Kidney capillary endothelial cell (primary cell): ENCODE data around the gene BRSK2.

Experiments
- DNase-seq: peaks from one replicate; pipeline ENCODE4 v3.0.0-alpha.2; 2018; ENCODE audit warnings: low spot score

The BRSK2 gene

DNA sequence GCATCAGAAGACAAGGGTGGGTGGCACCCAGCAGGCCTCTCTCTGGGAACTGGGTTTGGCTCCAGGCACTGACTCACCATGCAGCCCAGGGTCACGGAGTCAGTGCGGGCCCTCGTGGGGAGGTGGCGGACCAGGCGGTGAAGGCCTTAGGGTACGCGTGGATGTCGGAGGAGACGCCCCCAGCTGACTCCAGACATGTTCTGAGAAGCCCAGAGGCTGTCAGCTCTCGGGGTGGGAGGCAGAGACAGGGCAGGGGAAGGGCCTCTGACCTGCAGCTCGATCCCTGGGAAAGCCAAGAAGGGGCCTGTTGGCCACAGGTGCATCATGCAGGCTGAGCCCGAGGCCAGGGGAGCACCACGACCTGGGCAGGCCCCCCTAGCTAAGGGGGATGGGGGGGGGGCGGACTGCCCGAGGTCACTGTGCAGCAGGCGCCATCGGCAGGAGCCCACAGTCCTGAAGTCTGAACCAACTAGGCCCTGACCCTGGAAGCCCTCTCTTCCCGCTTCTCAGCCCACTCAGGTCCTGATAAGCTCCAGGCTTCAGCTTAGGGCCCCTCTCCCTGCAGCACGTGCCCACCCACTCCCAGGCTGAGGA lies 78.8 kb downstream of the BRSK2 start:
- no peak for DNase-seq

DNA sequence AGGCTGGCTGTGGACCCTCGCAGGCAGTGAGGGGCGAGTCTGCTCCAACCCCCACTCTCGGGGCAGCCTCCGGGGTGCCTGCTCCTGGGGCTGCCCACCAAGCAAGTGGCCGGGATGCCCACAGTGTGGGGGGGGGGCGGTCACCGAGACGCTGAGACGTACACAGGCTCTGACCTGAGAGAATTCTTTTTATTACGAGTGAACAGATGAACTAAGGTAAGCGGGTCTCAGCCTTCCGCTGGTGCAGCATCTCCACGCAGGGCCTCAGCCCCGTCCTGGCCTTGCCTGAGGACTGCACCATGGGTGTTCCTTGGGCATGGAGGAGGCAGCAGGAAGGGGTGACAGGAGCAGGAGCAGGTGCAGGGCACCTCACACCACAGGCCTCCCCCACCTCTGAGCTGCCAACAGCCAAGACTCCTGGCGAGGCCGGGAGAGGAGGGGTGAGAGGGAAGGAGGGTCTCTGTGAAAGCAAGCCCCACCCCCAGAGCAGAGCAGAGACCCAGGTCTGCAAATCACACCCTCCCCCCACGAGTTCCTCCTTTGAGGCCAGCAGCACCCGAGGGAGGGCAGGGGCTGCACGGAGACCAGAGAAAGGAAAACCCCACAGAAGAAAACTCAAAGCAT lies 79.7 kb downstream of the BRSK2 start:
- DNase-seq: no peak

DNA sequence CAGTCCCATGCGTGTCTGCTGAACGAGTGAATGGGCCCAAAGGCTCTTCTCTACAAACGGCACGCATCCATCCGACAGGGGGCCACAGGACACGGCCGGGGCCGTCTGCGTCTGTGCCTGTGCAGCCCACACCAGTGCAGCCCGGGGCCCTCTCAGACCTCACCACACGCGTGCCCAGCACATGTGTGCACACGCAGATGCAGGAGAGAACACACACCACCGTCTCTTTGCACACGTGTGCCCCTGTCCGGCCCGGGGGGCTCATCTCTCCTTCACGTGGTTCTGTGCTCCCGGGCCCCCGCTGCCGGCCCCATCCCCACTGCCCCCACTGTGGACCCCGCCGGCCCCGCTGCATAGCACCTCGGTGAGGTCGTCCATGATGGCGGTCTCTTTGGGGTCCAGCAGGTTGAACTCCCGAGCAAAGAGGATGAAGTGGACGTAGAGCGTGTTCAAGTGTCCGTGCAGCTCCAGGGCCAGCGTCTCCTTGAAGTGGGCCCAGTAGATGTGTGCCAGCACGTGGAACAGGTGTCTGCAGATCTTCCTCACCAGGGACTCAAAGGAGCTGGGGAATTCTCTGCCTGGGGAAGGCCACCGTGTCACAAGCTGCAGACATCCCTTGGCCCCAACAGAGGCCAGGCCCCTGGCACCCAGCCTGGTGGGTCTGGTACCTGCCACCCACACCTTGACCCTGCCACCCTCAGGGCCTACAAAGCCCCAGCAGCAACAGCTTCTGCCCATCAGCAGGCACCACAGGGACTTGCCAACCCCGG lies 80.4 kb downstream of the BRSK2 start:
- no peak for DNase-seq

DNA sequence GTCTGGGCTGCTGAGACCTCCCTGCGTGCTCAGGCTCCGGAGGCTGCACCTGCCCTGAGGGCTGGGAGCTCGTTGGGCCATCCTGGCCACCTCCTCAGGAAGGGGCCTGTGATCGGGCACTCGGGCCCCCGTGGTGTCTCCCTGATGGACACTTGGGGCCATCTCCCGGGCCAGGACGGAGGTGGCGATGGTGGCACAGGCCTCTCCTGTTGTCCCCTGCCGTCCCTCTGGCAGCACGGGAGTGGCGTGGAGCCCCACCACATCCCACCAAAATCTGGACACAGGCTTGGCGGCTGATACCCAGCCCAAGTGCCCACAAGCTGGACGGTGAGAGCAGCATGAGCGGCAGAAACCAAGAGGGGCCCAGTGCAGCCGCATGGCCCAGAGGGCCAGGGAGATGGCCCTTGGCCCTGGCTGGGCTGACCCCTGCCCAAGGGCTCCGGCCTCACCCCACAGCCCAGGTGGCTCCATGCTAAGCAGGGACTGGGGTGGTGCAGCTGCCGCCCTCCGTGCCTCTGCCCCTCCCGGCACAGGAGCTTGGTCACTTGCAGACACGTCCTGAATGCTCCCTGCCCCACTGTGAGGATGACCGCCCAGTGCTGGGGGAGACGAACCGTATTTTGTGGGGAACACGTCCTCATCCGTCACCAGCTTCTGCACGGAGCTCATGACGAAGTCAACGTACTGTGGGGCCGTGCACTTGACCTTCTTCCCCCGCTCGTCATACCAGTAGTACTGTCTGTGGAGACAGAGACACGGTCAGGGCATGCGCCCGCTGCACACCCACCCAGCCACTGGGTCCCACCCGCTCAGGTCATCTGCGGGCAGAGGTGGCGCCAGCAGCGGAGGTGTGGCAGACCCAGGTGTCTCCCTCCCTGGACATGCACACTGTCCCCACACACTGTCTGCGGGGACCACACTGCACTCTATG lies 81.2 kb downstream of the BRSK2 start:
- no peak for DNase-seq

DNA sequence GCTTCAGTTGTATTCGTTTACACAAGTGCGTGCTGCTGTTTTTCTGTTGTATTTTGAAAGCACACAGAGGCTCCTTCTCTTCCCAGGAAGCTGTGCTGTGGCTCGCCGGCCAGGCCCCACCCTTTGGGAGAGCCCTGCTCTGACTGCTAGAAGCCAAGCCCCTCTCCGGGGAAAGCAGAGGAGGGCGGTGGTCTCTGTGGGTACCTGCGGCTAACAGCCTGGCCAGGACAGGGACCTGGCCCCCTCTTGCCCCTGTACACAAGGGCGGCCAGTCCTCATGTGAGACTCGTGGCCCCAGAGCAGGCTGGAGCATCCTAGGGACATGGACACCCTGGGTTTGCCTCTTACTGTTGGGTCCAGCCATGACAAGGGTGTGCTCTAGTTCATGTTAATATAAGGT lies 82.0 kb downstream of the BRSK2 start:
- no peak for DNase-seq

DNA sequence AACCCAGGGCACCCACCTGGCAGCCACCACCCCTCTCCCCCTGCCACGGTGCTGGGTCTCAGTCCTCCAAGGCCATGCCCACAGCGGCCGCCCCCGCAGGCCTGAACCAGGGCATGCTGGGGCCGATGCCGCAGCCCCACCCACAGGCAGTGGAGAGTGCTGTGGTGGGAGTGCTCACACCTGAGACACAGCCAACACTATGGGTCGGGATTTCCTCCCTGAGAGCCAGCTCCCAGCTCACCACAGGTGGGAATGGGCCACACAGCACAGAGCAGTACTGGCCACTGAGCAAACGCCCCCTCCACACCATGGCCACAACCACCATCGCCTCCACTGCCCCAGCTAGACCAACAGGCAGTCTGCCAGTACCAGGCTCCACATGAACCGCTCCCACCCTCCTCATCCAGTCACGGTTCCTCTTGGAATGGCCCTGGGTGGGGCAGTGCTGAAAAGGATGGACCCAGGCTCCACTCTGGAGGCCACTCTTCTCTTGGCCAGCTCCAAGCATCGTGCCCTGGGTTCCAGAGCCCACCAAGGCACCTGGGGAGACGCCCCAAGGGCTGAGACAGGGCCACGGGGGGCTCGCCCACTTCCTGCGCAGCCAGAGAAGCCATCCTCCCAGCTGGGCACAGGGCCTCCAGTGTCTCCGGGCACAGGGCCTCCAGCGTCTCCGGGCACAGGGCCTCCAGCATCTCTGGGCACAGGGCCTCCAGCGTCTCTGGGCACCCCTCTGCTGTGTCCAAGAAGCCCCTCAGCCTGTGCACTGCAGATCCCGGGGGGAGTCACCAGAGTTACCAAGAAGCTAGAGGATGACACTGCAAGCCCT lies 82.7 kb downstream of the BRSK2 start:
- no peak for DNase-seq

DNA sequence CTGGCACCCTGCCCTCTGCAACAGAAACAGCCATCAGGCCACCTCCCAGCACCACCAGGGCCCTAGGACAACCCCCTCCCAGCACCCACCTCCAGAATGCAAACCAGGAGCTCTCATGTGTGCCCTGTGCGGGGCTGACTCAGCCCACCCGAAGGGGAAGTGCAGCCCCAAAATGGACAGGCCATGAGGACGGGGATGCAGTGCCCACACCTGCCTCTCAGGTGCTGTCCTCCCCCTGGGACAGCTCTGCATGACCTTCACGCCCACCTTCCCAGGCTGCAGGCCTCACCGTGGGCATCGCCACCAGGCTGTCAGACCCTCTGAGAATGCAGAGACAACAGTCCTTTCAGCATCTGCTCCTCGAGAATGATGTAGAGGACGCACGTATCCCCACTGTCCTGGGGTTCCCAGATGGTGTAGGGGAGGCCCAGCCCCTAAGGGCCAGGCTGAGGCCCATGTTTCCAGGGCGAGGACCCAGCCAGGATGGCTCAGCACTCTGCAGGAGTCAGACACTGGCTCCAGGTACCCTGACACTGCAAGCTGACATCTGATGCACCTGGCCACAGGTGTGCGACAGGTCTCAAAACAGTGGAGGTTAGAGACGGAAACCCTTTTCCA lies 83.4 kb downstream of the BRSK2 start:
- DNase-seq: no peak

DNA sequence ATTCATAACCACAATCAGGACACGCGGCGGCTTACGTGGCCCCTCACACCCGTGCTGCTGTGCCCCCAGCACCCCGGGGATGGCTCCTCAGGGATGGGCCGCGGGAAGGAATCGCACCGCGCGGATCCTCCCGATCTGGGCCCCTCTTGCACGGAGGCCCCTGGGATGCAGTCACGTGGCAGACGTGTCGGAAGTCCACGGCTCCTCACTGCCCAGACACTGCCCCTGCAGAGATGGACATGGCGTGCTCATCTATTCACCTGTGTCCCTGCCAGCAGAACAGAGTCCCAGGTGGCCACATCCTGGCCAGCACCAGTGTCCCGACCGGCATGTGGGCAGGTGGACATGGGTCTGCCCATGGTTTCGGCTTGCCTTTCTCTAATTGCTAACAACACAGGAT lies 84.1 kb downstream of the BRSK2 start:
- no peak for DNase-seq

DNA sequence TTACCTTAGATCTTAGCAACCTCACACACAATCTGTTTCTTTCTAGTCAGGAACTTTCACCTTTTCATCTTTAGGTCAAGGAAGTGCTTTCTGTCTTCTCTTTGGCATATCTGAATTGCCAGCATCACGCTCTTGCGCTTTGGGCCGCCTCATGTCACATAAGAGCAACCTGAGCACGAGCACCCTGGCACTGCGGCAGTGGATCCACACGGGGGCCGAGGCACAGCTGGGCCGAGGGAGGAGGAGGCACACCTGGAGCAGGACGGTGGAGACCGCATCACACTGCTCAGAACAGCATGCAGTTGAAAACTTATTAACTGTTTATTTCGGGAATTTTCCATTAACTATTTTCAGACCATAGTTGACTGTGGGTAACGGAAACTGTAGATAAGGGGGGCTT lies 86.1 kb downstream of the BRSK2 start:
- no peak for DNase-seq

DNA sequence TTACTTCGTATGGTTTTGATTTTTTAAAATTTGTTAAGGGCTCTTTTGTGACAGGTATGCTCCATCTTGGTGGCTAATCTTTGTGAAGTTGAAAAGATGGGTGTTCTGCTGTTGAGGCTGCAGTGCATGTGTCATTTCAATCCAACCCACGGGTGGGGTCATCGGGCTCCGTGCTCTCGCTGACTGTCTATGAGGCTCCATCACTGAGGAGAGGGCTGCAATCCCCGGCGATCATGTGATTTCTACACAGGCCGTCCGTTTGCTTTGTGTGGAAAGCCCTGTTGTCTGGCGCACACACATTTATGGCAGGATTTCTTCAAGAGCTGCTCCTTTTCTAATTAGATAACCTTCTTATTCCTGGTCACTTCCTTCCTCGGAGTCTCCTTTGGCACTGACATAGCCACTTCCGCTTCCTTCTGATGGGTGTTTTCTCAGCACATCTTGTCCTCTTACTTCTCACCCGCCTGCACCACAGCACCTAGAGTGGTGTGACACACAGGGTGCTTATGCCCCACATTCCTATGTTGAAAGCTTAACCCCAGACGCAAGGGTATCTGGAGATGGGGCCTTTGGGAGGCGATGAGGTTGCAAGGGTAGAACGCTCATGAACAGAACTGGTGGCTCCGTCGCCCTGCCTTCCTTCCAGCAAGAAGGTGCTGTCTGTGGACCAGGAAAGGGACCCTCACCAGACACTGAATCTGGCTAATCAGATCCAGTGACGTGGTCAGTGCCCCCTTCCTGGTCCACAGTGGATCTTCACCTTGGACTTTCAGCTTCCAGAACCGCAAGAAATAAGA lies 87.4 kb downstream of the BRSK2 start:
- DNase-seq: no peak

DNA sequence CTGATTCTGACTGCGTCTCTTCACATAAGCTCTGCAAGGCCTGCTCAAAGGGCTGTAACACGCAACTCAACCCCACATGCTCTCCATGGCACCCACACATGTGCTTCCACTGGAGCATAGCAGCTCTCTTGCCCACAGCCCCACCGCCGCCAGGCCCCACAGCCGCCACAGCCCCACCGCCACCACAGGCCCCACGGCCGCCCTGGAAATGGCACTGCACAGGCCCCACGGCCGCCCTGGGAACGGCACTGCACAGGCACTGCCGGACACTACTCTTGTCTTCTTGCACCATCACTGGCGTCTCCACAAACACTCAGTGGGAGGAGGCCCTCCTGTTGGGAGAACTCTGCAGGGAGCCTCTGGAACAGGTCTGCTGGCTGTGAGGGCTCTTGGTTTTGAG lies 88.3 kb downstream of the BRSK2 start:
- DNase-seq: no peak

DNA sequence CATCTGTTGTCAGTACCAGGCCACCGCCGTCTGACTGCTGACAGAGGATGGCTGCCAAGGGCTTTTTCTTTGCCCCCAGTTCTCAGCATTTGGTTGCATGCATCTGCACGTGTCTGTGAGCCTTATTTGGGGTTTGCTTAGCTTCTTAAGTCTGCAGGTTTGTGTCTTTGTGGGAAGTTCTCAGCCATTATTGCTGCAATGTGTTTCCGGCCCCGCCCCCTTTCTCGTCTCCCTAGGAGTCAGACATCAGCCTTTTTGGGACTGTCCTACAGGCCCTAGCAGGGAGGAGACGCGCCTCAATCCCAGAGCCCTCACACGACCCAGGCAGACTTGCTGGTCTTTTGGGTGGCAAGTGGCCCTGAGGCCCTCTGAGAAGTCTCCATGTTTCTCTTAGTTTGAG lies 88.8 kb downstream of the BRSK2 start:
- DNase-seq: no peak

DNA sequence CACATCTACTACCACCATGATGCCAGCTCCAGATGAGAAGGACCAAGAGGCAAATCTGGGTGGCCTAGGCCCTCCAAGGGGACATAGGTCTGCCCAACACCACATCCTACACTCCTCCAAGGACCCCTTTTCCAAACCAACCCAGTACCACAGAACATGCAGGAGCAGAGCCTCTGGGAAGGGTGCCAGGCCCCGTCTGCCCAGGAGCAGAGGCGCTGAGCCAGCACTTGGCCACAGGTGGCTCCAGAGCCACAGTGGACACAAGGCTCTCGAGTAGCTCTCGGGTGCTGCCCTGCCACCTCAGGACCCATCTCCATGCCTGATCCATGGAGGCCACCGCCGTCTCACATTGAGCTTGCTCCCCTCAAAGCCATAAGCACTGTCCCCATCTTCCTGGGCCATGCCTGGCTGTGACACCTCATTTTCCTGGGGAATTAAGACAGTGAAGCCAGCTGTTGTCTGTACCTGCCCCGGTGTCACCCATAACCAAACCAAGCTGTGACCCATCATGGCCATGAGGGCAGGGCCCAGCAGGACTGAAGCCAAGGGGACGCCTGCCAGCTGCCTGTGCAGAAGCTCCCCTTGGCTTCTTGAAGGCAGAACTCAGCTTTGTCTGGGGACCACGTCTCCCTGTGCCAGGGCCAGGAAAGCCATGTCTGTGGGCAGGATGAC lies 89.4 kb downstream of the BRSK2 start:
- no peak for DNase-seq

DNA sequence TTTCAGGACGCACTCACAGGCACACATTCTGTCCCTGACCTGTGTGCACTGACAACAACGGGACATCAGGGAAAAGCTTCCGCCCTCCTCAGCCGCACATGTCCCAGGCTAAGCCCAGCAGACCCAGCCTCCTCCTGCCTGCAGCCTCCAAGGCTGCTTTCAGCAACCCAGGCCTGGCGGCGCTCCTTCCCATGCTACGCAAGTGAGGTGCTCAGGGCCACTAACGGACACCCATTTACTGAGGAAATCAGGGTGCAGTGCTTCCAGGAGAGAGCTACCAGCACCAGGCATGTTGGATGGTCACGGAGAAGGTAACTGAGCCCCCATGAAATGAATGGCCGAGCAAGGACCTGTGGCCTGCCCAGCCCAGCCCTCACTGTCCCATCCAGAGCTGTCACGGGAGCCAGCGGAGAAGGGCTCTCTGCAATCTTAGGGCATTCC lies 90.0 kb downstream of the BRSK2 start:
- no peak for DNase-seq

DNA sequence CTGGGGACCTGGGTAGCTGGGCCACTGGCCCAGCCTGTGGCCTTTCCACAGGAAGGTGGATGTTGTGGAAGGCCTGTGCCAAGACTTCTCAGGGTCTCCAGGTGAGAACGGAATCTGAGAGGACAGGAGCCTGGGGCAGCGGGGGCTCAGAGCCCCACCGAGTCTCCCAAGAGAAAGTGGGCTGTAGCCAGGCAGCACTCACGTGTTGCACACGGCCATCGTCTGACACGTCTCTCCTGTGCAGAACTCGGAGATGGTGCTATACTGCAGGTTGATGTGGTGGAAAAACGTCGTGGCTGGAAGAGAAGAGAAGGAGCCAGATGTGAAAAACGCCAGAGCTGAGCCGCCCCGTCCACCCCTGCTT lies 90.4 kb downstream of the BRSK2 start:
- no peak for DNase-seq

DNA sequence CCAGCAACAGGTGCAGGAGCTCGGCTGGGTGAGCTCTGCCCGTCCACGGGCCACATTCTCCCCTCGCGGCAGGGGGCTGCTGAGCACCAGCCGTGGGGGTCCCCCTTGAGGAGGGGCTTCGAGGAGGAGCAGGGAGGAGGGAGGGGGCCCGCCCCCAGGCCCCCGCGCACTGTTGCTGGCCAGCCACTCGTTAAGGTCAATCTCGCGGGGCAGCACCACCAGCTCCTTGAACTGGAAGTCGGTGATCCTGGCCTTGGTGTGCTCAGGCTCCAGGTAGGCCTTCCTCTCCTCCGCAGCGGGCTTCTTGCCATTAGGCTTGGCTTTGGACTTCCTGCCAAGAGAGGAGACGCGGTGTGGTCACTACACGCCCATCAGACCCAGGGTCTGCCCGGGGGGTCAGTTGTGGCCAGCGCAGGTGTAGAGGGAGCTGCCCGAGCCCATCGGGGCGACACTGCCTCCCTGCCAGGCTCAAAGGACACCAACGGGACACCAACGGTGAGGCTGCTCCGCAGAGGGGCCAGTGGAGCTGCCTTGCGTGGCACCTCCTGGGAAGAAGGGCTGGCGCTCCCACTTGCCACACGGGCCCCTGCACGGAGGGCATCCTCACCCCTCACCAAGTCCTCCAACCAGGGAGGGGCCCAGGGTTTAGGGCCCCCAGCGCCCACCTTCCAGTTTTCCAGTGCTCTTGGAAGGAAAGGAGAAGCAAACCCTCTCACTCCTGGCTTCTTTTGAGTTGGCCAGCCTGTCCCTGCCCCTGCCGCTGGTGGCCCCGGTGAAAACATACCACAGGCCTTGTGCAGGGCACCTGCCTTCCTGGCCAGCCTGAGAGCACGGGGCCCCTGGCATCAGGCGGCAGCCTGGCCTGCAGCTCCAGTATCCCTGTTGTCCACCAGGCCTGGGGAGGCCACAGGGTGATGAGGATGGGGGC lies 91.1 kb downstream of the BRSK2 start:
- DNase-seq: no peak

DNA sequence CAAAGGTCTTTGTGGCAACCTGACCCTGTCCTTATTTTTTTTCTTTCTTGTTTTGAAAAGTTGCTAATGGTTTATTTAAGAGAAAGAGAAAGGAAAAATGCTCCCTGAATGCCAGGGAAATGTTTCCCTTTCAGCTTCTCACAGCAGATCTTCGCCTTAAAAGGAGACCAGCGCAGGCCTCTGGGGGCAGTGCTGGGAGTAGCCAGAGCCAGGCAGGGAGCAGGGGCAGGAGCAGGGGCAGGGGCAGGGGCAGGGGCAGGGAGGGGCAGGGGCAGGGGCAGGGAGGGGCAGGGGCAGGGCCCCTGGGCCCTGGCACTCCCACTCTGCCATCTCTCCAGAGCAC lies 91.7 kb downstream of the BRSK2 start:
- DNase-seq: no peak

DNA sequence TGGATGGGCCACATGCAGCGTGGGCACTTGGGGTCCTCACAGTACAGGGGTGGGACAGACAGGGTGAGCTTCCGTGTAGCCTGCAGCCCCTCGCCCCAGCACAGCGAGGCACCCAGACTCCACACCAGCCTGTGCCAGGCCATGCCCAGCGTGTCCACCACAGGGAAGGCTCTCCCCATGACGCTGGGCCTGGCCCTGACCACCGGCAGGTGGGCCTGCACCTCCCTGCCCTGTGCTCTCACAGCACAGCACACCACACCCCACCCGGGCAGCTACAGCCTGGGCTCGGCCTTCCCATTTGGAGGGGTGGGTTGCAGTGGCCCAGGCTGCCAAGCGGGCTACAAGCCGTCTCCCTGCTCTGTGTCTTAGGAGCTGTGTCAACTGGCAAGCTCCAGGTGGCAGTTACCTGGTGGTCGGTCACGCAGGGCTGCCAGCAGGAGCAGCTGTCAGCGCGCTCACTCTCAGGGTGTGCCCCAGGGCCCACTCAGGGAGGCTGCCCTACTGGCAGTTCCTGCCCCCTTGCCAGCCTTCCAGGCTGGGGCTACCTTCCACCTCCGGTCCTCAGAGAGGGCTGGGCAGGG lies 92.2 kb downstream of the BRSK2 start:
- DNase-seq: no peak
